Activated naive CD8-positive, alpha-beta T cell treated with anti-CD3 and anti-CD28 coated beads, Interleukin-2, amount 10 ng/mL, durations not matched to agents 7 days and 5 days (primary cell): ENCODE results near the gene PRDX3. TPM values are rescaled to one million over a fixed set of nuclear protein-coding genes. Genes with fewer than 3 reads are reported as not detected.
A peak's percentile ranks its signal among the peaks of the same experiment; 100 is the strongest.

ENCODE experiments used
- ATAC-seq: fragments of 150-1000 bp; cut with Tn5 transposase; one replicate; pipeline ENCODE4 v1.10.0; 2021; ENCODE audit warnings: low read depth, moderate library complexity
- POLR2A ChIA-PET: fragments of 350-600 bp; sonication (Branson Sonifier 250); formaldehyde crosslinking; loops from one replicate; lab custom pipeline; 2021; ENCODE audit warnings: antibody characterized with exemption; lab: Charles Lee
- DNase-seq: peaks from one replicate; pipeline ENCODE4 v3.0.0; 2021
- H3K27ac Mint-ChIP-seq: one replicate; pipeline ENCODE4 v1.8.0; 2022; ENCODE audit warnings: mild to moderate bottlenecking, mixed read lengths
- H3K27me3 Mint-ChIP-seq: one replicate; pipeline ENCODE4 v1.8.0; 2022; ENCODE audit warnings: mild to moderate bottlenecking, moderate library complexity, mixed read lengths
- H3K36me3 Mint-ChIP-seq: one replicate; pipeline ENCODE4 v1.8.0; 2021; ENCODE audit warnings: mild to moderate bottlenecking, mixed read lengths
- H3K4me1 Mint-ChIP-seq: one replicate; pipeline ENCODE4 v1.8.0; 2021; ENCODE audit warnings: mixed read lengths
- H3K4me3 Mint-ChIP-seq: one replicate; pipeline ENCODE4 v1.8.0; 2022; ENCODE audit warnings: mild to moderate bottlenecking, moderate library complexity, mixed read lengths
- H3K9me3 Mint-ChIP-seq: one replicate; pipeline ENCODE4 v1.8.0; 2021; ENCODE audit warnings: mixed read lengths
- total RNA-seq, 2 experiments: library from RNA; stranded (reverse); gene quantifications; one replicate each; pipeline ENCODE4 v1.2.3, GENCODE V29; 2021

Gene PRDX3
- total RNA-seq: 10 to 100 TPM; 93.8 to 99.3 TPM

DNA sequence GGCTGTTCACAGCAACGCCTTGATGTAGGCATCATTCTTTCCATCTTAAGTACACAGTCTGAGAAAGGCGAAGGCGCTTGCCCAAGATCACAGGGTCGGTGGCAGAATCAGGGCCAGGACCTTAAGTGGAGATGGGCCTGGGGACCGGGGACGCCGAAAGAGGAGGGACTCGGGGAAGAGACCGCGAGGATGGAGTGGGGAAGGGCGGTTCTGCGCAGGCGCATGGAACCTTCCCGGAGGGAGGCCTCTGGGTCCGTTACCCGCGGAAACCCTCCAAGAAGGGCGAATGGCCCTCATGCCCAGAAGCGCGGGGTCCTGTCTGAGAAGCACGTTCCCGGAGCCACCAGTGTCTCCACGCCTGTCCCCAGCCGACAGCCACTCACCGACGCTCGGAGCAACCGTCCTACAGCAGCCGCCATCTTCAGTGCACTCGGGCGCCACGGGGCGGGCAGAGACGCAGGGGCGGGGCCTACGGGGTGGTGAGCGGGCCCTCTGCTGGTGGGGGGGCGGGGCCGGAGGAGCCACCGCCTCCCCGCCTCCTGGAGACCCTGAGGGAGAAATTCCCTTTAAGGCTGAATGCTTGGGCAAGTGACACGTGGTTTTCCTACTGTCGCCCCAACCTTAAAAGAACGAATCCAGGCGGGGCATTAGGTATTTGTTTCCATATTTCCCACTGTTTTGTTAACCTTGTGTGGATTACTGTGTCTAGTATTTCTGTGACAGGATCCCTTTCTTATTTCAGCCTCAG is at the start of gene PRDX3:
PRDX3 (minus strand) TSS at position 441 of the 748 bp plus-strand sequence; CDS start at position 419, 22 bp downstream.
- Mint-ChIP-seq H3K4me1 (peaks cover 26% of the 10 kb centered on the region), H3K27ac (peak within 1 kb of the TSS; percentile 87), H3K27me3 (no peaks in the 10 kb centered on the region), H3K9me3 (no peaks in the 10 kb centered on the region), H3K36me3 (peaks cover 11% of the 10 kb centered on the region), H3K4me3 (peak within 1 kb of the TSS; percentile 93)
- DNase-seq: peak; percentile 97
- peak; percentile 96 for ATAC-seq
- POLR2A ChIA-PET: interaction anchor here (0.6 to 1.3 kb wide), 6 partner anchors 12 to 99 kb away, joined by 3 to 6 read pairs (median 4); partner anchors contain the start of gene GRK5

DNA sequence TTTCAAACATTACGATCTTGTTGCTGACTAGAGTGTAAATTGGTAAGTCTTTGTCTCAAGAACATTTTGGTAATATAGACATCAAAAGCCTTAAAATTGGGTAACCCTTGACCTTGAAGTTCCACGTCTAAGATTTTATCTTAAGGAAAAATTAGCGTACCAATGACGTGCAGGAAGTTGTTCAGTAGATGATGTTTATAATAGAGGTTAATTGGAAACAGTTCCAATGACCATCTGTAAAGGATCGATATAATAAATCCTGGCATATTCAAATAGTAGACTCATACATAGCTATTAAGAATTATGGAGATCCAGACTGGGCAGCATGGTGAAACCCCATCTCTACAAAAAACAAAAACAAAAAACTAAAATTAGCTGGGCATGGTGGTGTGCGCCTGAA is 49.2 kb upstream of the PRDX3 start:
- no peak for ATAC-seq
- POLR2A ChIA-PET: no interaction called here
- DNase-seq: no peak
- Mint-ChIP-seq H3K9me3 (peaks cover 21% of the 10 kb centered on the region), H3K36me3 (peaks cover 33% of the 10 kb centered on the region), H3K27ac (no peak overlapping the region), H3K4me1 (peaks cover 12% of the 10 kb centered on the region), H3K4me3 (no peak overlapping the region), H3K27me3 (no peaks in the 10 kb centered on the region)

DNA sequence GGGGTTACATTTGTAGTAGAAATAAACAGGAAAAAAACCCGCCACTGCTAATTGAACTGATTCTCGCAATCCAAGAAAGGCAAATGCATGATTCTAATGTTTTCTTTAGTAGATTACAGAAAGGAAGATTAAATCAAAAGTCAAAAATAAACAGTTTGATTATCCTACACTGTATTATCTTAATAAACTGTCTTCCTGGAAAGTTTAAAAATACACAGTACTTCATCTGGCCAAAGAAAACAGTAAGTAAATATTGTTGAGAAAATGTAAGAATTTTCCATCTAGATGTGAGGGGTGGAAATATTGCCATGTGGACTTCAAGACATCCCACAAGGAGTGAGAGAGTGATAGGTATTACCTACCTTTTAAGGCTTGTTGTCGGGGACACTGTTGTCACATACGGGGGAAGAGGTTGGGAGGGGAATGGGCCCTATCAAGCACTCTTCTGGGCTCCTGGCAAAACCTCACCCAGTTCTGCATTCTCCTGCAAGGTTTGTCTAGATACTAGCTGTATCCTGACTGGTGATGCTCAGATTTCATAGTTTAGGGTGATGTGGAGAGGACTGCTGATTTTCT is 46.6 kb upstream of the PRDX3 start:
- ATAC-seq: no peak
- no peak for DNase-seq
- no peak overlapping the region for H3K27ac Mint-ChIP-seq
- POLR2A ChIA-PET: no interaction called here
- H3K4me1 Mint-ChIP-seq: peaks cover 6% of the 10 kb centered on the region
- peaks cover 4% of the 10 kb centered on the region for H3K9me3 Mint-ChIP-seq
- no peaks in the 10 kb centered on the region for H3K27me3 Mint-ChIP-seq
- no peak overlapping the region for H3K4me3 Mint-ChIP-seq
- H3K36me3 Mint-ChIP-seq: peaks cover 13% of the 10 kb centered on the region

DNA sequence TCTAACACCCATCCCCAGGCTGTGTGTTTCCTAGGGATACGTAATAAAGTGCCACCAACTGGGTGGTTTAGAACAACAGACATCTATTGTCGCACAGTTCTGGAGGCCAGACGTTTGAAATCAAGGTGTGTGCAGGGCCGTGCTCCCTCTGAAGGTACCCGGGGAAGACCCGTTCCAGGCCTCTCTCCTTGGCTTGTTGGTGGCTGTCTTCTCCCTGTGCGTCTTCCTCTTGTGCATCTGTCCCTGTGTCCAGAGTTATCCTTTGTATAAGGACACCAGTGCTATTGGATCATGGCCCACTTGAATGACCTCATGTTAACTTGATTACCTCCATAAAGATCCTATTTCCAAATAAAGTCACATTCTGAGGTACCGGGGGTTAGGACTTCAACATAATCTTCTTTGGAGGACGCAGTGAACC is 44.4 kb upstream of the PRDX3 start:
- no peak overlapping the region for H3K4me3 Mint-ChIP-seq
- H3K27ac Mint-ChIP-seq: no peak overlapping the region
- peaks cover 7% of the 10 kb centered on the region for H3K36me3 Mint-ChIP-seq
- no peaks in the 10 kb centered on the region for H3K9me3 Mint-ChIP-seq
- no peak for ATAC-seq
- peaks cover 6% of the 10 kb centered on the region for H3K4me1 Mint-ChIP-seq
- no peak for DNase-seq
- no peaks in the 10 kb centered on the region for H3K27me3 Mint-ChIP-seq
- POLR2A ChIA-PET: interaction anchor here (0.6 kb wide), 1 partner anchor 466 kb away, joined by 6 read pairs; no protein-coding TSS in a partner anchor

DNA sequence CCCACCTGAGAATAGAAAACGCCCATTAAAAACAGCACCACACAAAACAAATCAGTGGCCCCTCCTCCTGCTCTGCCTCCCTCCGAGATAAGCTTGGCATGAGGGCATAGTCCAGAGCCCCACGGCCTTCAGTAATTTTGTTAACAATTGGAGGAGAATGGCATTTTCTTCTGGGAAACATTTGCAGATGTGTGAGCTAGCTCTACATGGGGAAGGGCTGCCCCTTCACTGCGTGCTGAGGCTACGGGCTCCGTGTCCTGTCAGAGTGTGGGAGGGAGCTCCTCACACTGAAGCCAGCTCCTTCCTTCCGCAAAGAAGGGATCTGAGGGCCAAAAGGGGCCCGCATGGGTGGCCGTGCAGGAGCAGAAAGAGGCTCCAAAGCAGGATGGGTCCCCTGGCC is 43.9 kb upstream of the PRDX3 start:
- no peak for DNase-seq
- Mint-ChIP-seq H3K4me3 (no peak overlapping the region), H3K36me3 (peaks cover 3% of the 10 kb centered on the region), H3K4me1 (peaks cover 6% of the 10 kb centered on the region), H3K9me3 (no peaks in the 10 kb centered on the region), H3K27ac (no peak overlapping the region), H3K27me3 (no peaks in the 10 kb centered on the region)
- POLR2A ChIA-PET: no interaction called here
- ATAC-seq: no peak

DNA sequence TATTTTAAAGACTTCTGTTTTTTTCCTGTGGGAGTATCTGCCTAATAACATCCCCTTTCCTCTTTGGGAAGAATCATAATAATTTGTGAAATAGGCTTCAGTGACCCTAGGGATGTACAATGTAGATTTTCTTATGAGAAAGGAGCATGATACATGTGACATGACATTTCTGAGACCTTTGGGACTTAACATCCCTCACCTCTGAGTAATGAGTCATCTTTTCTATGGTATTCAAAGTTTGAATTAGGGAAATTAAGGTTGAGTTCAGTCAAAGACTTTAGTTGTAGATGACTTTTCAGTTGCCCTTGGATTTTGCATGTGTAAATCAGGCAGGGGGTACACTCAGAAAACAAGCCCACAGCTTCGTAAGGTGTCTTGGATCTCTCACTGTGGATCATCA is 43.1 kb upstream of the PRDX3 start:
- Mint-ChIP-seq H3K4me1 (peaks cover 6% of the 10 kb centered on the region), H3K27me3 (no peaks in the 10 kb centered on the region), H3K27ac (no peak overlapping the region), H3K36me3 (no peaks in the 10 kb centered on the region), H3K9me3 (no peaks in the 10 kb centered on the region), H3K4me3 (no peak overlapping the region)
- DNase-seq (no peak), ATAC-seq (no peak)
- POLR2A ChIA-PET: no interaction called here

DNA sequence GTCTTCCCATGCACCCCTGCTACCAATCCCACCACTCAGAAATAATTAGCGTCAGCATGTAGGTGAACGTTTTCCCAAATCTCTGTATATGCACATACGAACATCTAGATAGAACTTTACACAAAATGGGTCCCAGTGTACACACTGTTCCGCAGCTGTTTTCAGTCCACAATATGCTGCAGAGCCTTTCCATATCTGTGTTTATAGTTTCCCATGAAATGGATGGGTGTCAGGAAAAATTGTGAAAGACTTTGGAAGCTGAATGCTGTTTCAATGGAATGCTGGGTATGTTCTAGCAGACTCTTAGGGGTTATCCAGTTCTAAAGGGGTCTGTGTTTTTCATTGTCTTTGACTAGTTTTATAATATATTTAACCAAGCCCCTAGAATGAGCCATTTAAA is 42.6 kb upstream of the PRDX3 start:
- DNase-seq (no peak), ATAC-seq (no peak)
- POLR2A ChIA-PET: no interaction called here
- H3K4me3 Mint-ChIP-seq: no peak overlapping the region
- H3K27me3 Mint-ChIP-seq: no peaks in the 10 kb centered on the region
- H3K36me3 Mint-ChIP-seq: no peaks in the 10 kb centered on the region
- H3K9me3 Mint-ChIP-seq: no peaks in the 10 kb centered on the region
- H3K27ac Mint-ChIP-seq: no peak overlapping the region
- peaks cover 6% of the 10 kb centered on the region for H3K4me1 Mint-ChIP-seq

DNA sequence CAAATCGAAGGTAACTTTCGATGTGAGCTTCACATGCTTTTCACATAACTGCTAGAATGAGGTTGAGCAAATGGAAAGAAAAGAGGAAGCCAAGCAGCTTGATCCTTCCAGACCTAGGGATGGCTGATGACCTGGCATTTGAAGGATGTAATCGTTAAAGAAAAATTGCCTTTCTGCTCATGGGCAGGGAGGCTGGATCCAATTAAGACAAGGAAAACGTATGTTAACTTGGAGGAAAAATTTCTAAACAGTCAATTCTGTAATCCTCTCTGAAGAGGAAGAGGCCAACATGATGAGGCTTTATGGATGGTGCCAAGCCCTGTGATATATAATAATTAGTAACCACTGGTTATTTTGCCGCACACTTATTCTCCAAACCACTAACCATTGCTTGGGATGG is 41.3 kb upstream of the PRDX3 start:
- Mint-ChIP-seq H3K4me3 (no peak overlapping the region), H3K4me1 (peaks cover 9% of the 10 kb centered on the region), H3K36me3 (no peaks in the 10 kb centered on the region), H3K9me3 (no peaks in the 10 kb centered on the region), H3K27me3 (no peaks in the 10 kb centered on the region), H3K27ac (no peak overlapping the region)
- DNase-seq: no peak
- POLR2A ChIA-PET: no interaction called here
- ATAC-seq: no peak

DNA sequence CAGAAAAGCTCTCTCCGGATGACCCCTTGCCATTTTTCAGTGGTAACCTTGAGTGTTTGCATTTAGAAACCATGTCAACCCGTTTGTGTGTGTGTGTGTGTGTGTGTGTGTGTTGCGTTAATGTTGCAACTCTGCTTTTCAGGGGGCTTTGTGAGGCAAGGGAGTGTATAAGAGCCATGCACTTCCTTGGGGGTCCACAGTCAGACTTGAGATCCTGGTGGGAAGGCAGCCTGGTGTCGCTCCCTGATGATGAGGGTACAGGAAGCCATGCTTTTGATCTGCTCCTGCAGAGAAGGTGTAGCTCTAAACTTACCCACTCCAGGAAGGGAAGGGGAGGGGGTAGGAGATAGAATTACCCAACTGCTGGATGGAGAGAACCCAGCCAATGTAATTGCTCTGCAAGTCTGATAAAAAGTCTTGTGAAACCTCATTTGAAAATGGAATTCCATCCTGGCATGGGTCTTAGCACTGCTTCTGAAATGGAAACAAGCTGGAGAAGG is 39.4 kb upstream of the PRDX3 start:
- Mint-ChIP-seq H3K27me3 (no peaks in the 10 kb centered on the region), H3K9me3 (no peaks in the 10 kb centered on the region), H3K36me3 (peaks cover 3% of the 10 kb centered on the region), H3K4me3 (no peak overlapping the region), H3K4me1 (peaks cover 19% of the 10 kb centered on the region), H3K27ac (no peak overlapping the region)
- ATAC-seq (no peak), DNase-seq (no peak)
- POLR2A ChIA-PET: interaction anchor here (0.7 kb wide), 1 partner anchor 432 kb away, joined by 5 read pairs; no protein-coding TSS in a partner anchor

DNA sequence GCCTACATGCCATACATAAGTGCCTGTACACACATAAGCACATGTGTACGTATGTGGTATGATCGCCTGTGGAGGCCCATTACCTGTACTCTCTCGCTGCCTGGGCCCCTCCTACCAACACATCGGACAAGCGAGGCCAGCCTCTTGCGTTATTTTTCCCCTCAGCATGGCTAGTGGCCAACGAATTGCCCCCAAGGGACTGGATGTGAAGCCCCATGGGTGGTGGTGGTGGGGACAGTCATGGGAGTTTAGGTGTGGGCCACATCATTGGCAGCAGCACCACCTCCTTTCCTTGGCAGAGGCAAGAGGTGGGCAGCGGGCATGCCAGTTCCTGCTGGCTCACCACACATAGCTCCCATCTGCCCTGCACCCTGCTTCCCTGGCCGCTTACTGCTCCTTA is 38.8 kb upstream of the PRDX3 start:
- H3K27ac Mint-ChIP-seq: no peak overlapping the region

DNA sequence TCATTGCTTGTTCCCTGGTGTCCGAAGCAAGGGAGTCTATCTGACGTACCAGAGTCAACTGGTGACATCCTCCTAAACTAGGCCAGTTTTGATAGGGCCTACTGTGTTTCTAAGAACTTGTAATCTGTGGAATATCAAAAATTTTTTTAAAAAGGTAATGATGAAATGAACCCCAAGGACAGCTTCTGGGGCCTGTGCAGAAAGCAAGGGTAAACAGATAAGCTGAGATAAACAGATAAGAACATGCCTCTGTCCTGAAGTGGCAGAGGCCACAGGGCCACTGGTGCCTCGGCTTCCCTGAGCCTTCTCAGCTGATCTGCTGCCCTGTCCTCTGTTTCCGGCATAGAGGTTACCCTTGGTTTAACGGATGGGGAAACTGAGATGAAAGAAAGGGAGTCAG is 37.5 kb upstream of the PRDX3 start:
- no peak overlapping the region for H3K27ac Mint-ChIP-seq
- H3K27me3 Mint-ChIP-seq: no peaks in the 10 kb centered on the region
- H3K4me1 Mint-ChIP-seq: peaks cover 33% of the 10 kb centered on the region
- no peak overlapping the region for H3K4me3 Mint-ChIP-seq
- POLR2A ChIA-PET: no interaction called here
- ATAC-seq (no peak), DNase-seq (no peak)
- H3K9me3 Mint-ChIP-seq: no peaks in the 10 kb centered on the region
- H3K36me3 Mint-ChIP-seq: peaks cover 5% of the 10 kb centered on the region

More for the DNA sequence above, 38.8 kb upstream of the PRDX3 start:
- Mint-ChIP-seq H3K9me3 (no peaks in the 10 kb centered on the region), H3K4me1 (peaks cover 25% of the 10 kb centered on the region), H3K27me3 (no peaks in the 10 kb centered on the region), H3K4me3 (no peak overlapping the region), H3K36me3 (peaks cover 5% of the 10 kb centered on the region)
- DNase-seq (no peak), ATAC-seq (no peak)
- POLR2A ChIA-PET: no interaction called here

DNA sequence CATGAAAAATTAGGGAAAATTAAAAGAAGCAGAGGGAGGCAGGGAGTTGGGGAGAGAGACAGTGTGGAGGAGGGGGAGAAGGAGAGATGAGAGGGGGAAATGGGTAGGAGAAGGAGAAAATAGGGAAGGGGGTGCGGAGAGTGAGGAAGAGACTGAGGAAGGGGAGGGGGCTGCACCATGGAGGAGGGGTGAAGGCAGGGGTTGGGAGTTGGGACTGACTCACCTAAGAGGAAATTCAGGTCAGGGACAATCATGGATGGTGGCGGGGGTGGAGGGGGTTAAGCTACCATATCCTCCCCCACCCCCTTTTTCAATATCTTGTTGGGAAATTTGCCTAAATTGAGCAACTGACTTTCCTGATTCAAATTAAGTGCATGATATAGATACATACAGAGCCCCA is 36.8 kb upstream of the PRDX3 start:
- Mint-ChIP-seq H3K4me1 (peaks cover 36% of the 10 kb centered on the region), H3K36me3 (peaks cover 5% of the 10 kb centered on the region), H3K27ac (no peak overlapping the region), H3K27me3 (no peaks in the 10 kb centered on the region), H3K9me3 (no peaks in the 10 kb centered on the region), H3K4me3 (no peak overlapping the region)
- POLR2A ChIA-PET: no interaction called here
- DNase-seq (no peak), ATAC-seq (no peak)

DNA sequence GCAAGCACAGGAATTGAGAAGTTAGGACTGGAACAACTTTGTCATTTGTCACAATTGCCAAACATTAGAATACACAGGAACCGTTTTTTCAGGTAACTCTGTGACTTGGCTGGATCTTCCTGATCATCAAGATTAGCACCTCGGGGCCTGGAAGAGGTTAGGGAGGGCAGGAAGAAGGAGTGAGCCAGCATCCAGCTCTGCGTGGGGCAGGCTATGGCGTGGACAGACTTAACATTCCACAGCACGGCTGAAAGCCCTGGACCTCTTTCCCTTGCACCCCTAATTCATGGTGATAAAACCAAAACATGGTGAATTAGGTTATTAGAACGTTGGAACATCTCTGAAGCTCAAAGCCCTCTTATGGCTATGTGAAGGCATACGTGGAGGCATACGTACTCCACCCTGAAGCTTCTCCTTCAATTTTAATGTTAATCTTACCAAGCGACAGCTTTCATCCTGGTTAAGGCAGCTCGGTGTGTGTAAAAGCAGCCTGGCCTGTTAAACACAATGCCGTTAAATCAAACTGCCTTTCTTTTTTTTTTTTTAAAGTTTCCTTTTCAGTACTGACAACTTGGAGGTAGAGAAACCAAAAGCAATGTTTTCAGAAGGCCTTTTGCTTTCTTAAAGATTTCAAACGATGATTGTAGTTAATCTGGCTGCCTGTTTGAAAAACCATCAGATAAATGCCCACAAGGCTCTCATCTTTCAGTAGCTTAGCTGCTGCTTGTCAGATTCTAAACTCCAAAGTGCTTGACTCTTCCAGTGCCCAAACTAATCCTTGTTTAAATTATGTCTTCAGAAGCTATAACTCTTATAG is 33.2 kb upstream of the PRDX3 start:
- ATAC-seq: peak; percentile 0
- POLR2A ChIA-PET: interaction anchor here (0.6 to 1.6 kb wide), 8 partner anchors 47 to 553 kb away, joined by 3 to 11 read pairs (median 4); partner anchors contain the start of genes RGS10 and SFXN4
- Mint-ChIP-seq H3K4me1 (peaks cover 56% of the 10 kb centered on the region), H3K36me3 (peaks cover 5% of the 10 kb centered on the region), H3K27ac (peak overlapping the region; percentile 94), H3K9me3 (no peaks in the 10 kb centered on the region), H3K27me3 (no peaks in the 10 kb centered on the region), H3K4me3 (peak overlapping the region; percentile 83)
- DNase-seq: no peak
